ENCODE measurements around the gene CPE. TPM values are rescaled to one million over a fixed set of nuclear protein-coding genes. Genes with fewer than 3 reads are reported as not detected.

CPE gene
- total and polyA plus RNA-seq, 2 donors (not counting 3 experiments of a cell fraction or from before 2014, with no cell fraction given) = 2.7 to 9.2 TPM

DNA sequence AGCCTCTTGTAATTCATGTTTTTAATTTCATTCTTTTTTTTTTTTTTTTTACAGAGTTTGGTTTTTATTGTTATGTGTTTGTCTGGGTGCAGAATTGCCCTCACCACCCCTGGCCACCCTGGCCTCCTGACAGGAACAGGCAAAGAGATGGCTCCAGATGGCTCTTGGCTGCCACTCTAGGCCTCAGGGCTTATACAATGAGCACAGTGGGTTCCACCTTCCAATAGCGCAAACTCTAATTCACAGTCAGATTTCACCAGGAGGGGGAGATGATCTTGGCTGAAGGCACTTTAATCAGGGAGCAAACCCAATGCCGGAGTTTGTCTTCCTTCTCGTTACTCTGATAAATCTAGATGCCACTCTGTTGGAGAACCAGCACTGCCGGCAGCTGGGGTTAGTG lies 24.8 kb downstream of the CPE start:
- intact Hi-C loops (cut with micrococcal nuclease) = no loop called here
- H3K9me3 ChIP-seq (replicated peaks; ENCODE audit: control insufficient read depth, insufficient read depth, low read length) = no peaks in the 10 kb centered on the region
- H3K4me2 ChIP-seq (ENCODE audit: insufficient read depth, low read length) = no peak overlapping the region
- no peak overlapping the region for H2AFZ ChIP-seq (ENCODE audit: low read depth, low read length)
- ChIA-PET POLR2A (no interaction called here), CTCF (interaction anchor here (0.7 to 1.0 kb wide), 2 partner anchors 13 to 25 kb away, joined by 3 to 4 read pairs; partner anchors contain the start of gene CPE)
- DNase-seq (ENCODE audit: low read depth, low spot score) (no peak), FAIRE-seq (no peak)
- no peaks in the 10 kb centered on the region for H3K9me1 ChIP-seq (replicated peaks; ENCODE audit: control insufficient read depth, extremely low read depth, insufficient read depth, low read length)
- H3K27me3 ChIP-seq (ENCODE audit: control insufficient read depth in 2 of 2, insufficient read depth in 2 of 2, low read length in 2 of 2) = no peaks in the 10 kb centered on the region
- H3K4me1 ChIP-seq (ENCODE audit: control insufficient read depth, extremely low read depth, insufficient read depth, low read length) = no peaks in the 10 kb centered on the region
- no peak overlapping the region for H3K27ac ChIP-seq (ENCODE audit: insufficient read depth, low read depth, low read length)
- no TSS peak for BruUV-seq (replicated peaks)
- dilution Hi-C loops (cut with MboI; ENCODE audit: extremely low pct_ligation_motif_present, low sequenced_read_pairs) = no loop called here
- H3K4me3 ChIP-seq (replicated peaks in 1 of 3; ENCODE audit: insufficient read depth in 1 of 3, low read depth in 1 of 3, low read length in 3 of 3) = no peak overlapping the region
- no peak overlapping the region for H3K9ac ChIP-seq (replicated peaks; ENCODE audit: extremely low read depth, insufficient read depth, low read length)
- no peaks in the 10 kb centered on the region for H3K36me3 ChIP-seq (ENCODE audit: control insufficient read depth in 2 of 2, extremely low read depth in 1 of 2, insufficient read depth in 2 of 2, low read length in 2 of 2)
- TF ChIP-seq POLR2A (IDR thresholded peaks at IDR 0.05; ENCODE audit: low read depth, low read length) (no peak), EZH2 (IDR thresholded peaks at IDR 0.05; ENCODE audit: borderline replicate concordance, low read depth, low read length, severe bottlenecking) (no peak), GATA2 (IDR thresholded peaks at IDR 0.05; ENCODE audit: insufficient read depth, insufficient read length, low read depth, low read length) (no peak), FOS (IDR thresholded peaks at IDR 0.05; ENCODE audit: borderline replicate concordance, insufficient read depth, low read length) (no peak), POLR2AphosphoS5 (IDR thresholded peaks at IDR 0.05; ENCODE audit: insufficient read depth, low read depth, low read length) (no peak), MYC (IDR thresholded peaks at IDR 0.05; ENCODE audit: low read depth, low read length) (no peak), JUN (IDR thresholded peaks at IDR 0.05; ENCODE audit: borderline replicate concordance, insufficient read depth, insufficient read length, low read depth) (no peak)
- TF ChIP-seq, protein P1, sequence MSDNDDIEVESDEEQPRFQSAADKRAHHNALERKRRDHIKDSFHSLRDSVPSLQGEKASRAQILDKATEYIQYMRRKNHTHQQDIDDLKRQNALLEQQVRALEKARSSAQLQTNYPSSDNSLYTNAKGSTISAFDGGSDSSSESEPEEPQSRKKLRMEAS (IDR thresholded peaks at IDR 0.05; ENCODE audit: insufficient read depth, insufficient read length) = no peak
- TF ChIP-seq, protein P2, sequence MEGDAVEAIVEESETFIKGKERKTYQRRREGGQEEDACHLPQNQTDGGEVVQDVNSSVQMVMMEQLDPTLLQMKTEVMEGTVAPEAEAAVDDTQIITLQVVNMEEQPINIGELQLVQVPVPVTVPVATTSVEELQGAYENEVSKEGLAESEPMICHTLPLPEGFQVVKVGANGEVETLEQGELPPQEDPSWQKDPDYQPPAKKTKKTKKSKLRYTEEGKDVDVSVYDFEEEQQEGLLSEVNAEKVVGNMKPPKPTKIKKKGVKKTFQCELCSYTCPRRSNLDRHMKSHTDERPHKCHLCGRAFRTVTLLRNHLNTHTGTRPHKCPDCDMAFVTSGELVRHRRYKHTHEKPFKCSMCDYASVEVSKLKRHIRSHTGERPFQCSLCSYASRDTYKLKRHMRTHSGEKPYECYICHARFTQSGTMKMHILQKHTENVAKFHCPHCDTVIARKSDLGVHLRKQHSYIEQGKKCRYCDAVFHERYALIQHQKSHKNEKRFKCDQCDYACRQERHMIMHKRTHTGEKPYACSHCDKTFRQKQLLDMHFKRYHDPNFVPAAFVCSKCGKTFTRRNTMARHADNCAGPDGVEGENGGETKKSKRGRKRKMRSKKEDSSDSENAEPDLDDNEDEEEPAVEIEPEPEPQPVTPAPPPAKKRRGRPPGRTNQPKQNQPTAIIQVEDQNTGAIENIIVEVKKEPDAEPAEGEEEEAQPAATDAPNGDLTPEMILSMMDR (IDR thresholded peaks at IDR 0.05; ENCODE audit: extremely low read depth in 1 of 2, insufficient read depth in 1 of 2, low read depth in 1 of 2, low read length in 2 of 2) = no peak
- no peaks in the 10 kb centered on the region for H3K79me2 ChIP-seq (ENCODE audit: control insufficient read depth, insufficient read depth, low read length)
- H4K20me1 ChIP-seq (replicated peaks; ENCODE audit: control insufficient read depth, extremely low read depth, insufficient read depth, low read length) = no peaks in the 10 kb centered on the region

Measured in endothelial cell of umbilical vein (primary cell).